K562 (cell line): ENCODE data around the gene SPRED2.

Source experiments
- YY1 ChIP-seq, 3 experiments: IDR thresholded peaks; 2 replicates each; pipeline ENCODE4 v1.6.1; 2011; ENCODE audit warnings: low read length in 2 of 3, mild to moderate bottlenecking in 2 of 3, moderate library complexity in 2 of 3, borderline replicate concordance in 1 of 3, control low read depth in 1 of 3, low read depth in 1 of 3; ENCODE audit not compliant: insufficient read depth in 3 of 3, insufficient replicate concordance in 2 of 3, control insufficient read depth in 1 of 3, insufficient read length in 1 of 3; ENCODE audit errors: extremely low read depth in 1 of 3
- TF ChIP-seq, protein P1 (sequence below), 3 experiments: IDR thresholded peaks in 2 of 3; conservative IDR thresholded peaks in 1 of 3; 2 replicates each; pipeline ENCODE4 v1.5.1; 2011 to 2012; ENCODE audit warnings: low read length in 3 of 3, mild to moderate bottlenecking in 3 of 3, control low read depth in 2 of 3, improper control_type of control experiment in 1 of 3, inconsistent platforms in 1 of 3, low read depth in 1 of 3, mixed read lengths in 1 of 3, moderate library complexity in 1 of 3; ENCODE audit not compliant: insufficient read depth in 2 of 3

DNA sequence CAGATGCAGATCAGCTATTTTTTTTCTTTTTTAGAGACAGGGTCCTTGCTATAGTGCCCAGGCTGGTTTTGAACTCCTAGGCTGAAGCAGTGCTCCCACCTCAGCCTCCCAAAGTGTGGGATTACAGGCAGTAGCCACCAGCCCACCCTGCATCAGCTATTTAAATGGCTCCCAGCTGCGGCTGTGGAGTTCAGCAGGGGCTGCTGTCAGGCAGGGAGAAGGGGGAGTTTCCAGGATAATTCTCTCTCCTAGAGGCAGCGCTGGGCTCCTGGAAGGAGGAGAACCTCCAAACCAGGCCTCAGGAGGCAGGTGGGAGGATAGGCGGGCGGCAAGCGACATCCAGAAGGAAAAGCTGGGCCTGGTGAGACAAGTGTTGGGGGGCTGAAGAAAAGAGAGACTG is 139.0 kb downstream of the SPRED2 start:
- no peak for TF ChIP-seq YY1 (IDR thresholded peaks at IDR 0.05; ENCODE audit: borderline replicate concordance in 1 of 3, control insufficient read depth in 1 of 3, extremely low read depth in 1 of 3, insufficient read depth in 3 of 3, insufficient read length in 1 of 3, insufficient replicate concordance in 2 of 3, low read depth in 1 of 3, low read length in 2 of 3)
- TF ChIP-seq, protein P1, sequence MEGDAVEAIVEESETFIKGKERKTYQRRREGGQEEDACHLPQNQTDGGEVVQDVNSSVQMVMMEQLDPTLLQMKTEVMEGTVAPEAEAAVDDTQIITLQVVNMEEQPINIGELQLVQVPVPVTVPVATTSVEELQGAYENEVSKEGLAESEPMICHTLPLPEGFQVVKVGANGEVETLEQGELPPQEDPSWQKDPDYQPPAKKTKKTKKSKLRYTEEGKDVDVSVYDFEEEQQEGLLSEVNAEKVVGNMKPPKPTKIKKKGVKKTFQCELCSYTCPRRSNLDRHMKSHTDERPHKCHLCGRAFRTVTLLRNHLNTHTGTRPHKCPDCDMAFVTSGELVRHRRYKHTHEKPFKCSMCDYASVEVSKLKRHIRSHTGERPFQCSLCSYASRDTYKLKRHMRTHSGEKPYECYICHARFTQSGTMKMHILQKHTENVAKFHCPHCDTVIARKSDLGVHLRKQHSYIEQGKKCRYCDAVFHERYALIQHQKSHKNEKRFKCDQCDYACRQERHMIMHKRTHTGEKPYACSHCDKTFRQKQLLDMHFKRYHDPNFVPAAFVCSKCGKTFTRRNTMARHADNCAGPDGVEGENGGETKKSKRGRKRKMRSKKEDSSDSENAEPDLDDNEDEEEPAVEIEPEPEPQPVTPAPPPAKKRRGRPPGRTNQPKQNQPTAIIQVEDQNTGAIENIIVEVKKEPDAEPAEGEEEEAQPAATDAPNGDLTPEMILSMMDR (IDR thresholded peaks at IDR 0.05 in 2 of 3, conservative IDR thresholded peaks at IDR 0.05 in 1 of 3; ENCODE audit: insufficient read depth in 2 of 3, low read depth in 1 of 3, low read length in 3 of 3), result no peak
